ENCODE measurements around the gene PLP2. TPM values are rescaled to one million over a fixed set of nuclear protein-coding genes. Genes with fewer than 3 reads are reported as not detected.

The PLP2 gene
- total RNA-seq, 2 experiments from 2014 or later: 47.5 to 50.4 TPM

GRCh38 chrX:49184294-49185281, 12.9 kb downstream of the PLP2 start:
- peak overlapping the region; percentile 88 for H3K27ac Mint-ChIP-seq
- ATAC-seq (ENCODE audit: low read depth) (peak; percentile 60), DNase-seq (peak; percentile 34)
- H3K9me3 Mint-ChIP-seq: no peaks in the 10 kb centered on the region
- peak overlapping the region; percentile 93 for H3K4me3 Mint-ChIP-seq
- H3K27me3 Mint-ChIP-seq: no peaks in the 10 kb centered on the region
- POLR2A ChIA-PET: interaction anchor here (1.4 to 1.6 kb wide), 2 partner anchors 13 to 18 kb away, joined by 4 to 6 read pairs; no protein-coding TSS in a partner anchor
- H3K4me1 Mint-ChIP-seq: peaks cover 16% of the 10 kb centered on the region
- H3K36me3 Mint-ChIP-seq: peaks cover 12% of the 10 kb centered on the region

GRCh38 chrX:49186125-49187027, 14.7 kb downstream of the PLP2 start, which contains the start of gene PRICKLE3:
Gene PRICKLE3 (minus strand): TSS chrX:49186373. CDS start chrX:49186297, 76 bp downstream.
- peak within 1 kb of the TSS; percentile 93 for H3K4me3 Mint-ChIP-seq
- no peaks in the 10 kb centered on the region for H3K9me3 Mint-ChIP-seq
- peaks cover 20% of the 10 kb centered on the region for H3K4me1 Mint-ChIP-seq
- POLR2A ChIA-PET: interaction anchor here (0.6 to 1.4 kb wide), 2 partner anchors 15 to 156 kb away, joined by 3 to 4 read pairs; no protein-coding TSS in a partner anchor
- peaks cover 6% of the 10 kb centered on the region for H3K36me3 Mint-ChIP-seq
- ATAC-seq (ENCODE audit: low read depth) (peak; percentile 11), DNase-seq (peak; percentile 81)
- H3K27ac Mint-ChIP-seq: peak within 1 kb of the TSS; percentile 88
- no peaks in the 10 kb centered on the region for H3K27me3 Mint-ChIP-seq

GRCh38 chrX:49187028-49187394, 15.3 kb downstream of the PLP2 start:
- peaks cover 21% of the 10 kb centered on the region for H3K4me1 Mint-ChIP-seq
- no peak overlapping the region for H3K27ac Mint-ChIP-seq
- no peaks in the 10 kb centered on the region for H3K27me3 Mint-ChIP-seq
- peak overlapping the region; percentile 93 for H3K4me3 Mint-ChIP-seq
- DNase-seq (no peak), ATAC-seq (ENCODE audit: low read depth) (no peak)
- POLR2A ChIA-PET: no interaction called here
- H3K36me3 Mint-ChIP-seq: peaks cover 6% of the 10 kb centered on the region
- no peaks in the 10 kb centered on the region for H3K9me3 Mint-ChIP-seq

- DNase-seq (no peak), ATAC-seq (ENCODE audit: low read depth) (no peak)
- Mint-ChIP-seq H3K9me3 (no peaks in the 10 kb centered on the region), H3K27me3 (no peaks in the 10 kb centered on the region), H3K27ac (no peak overlapping the region), H3K4me1 (peaks cover 24% of the 10 kb centered on the region), H3K4me3 (no peak overlapping the region), H3K36me3 (peaks cover under 1% of the 10 kb centered on the region)
- POLR2A ChIA-PET: no interaction called here
Observed at GRCh38 chrX:49187526-49187925, 15.8 kb downstream of the PLP2 start.

GRCh38 chrX:49188468-49189076, 16.9 kb downstream of the PLP2 start:
- no peaks in the 10 kb centered on the region for H3K27me3 Mint-ChIP-seq
- peak overlapping the region; percentile 34 for H3K27ac Mint-ChIP-seq
- H3K9me3 Mint-ChIP-seq: no peaks in the 10 kb centered on the region
- H3K4me3 Mint-ChIP-seq: no peak overlapping the region
- no peak for ATAC-seq (ENCODE audit: low read depth)
- no peak for DNase-seq
- POLR2A ChIA-PET: no interaction called here
- peaks cover 32% of the 10 kb centered on the region for H3K4me1 Mint-ChIP-seq
- H3K36me3 Mint-ChIP-seq: no peaks in the 10 kb centered on the region

GRCh38 chrX:49189606-49190005, 17.9 kb downstream of the PLP2 start:
- ATAC-seq (ENCODE audit: low read depth) (no peak), DNase-seq (no peak)
- POLR2A ChIA-PET: interaction anchor here (1.0 kb wide), 1 partner anchor 21 kb away, joined by 3 read pairs; no protein-coding TSS in a partner anchor
- H3K4me3 Mint-ChIP-seq: peak overlapping the region; percentile 95
- H3K27ac Mint-ChIP-seq: peak overlapping the region; percentile 63
- H3K9me3 Mint-ChIP-seq: no peaks in the 10 kb centered on the region
- H3K36me3 Mint-ChIP-seq: no peaks in the 10 kb centered on the region
- no peaks in the 10 kb centered on the region for H3K27me3 Mint-ChIP-seq
- peaks cover 31% of the 10 kb centered on the region for H3K4me1 Mint-ChIP-seq

GRCh38 chrX:49190821-49191573, 19.3 kb downstream of the PLP2 start:
- Mint-ChIP-seq H3K27ac (peak overlapping the region; percentile 96), H3K9me3 (no peaks in the 10 kb centered on the region), H3K27me3 (no peaks in the 10 kb centered on the region), H3K36me3 (no peaks in the 10 kb centered on the region), H3K4me1 (peaks cover 30% of the 10 kb centered on the region), H3K4me3 (peak overlapping the region; percentile 95)
- ATAC-seq (ENCODE audit: low read depth) (peak; percentile 92), DNase-seq (peak; percentile 73)
- POLR2A ChIA-PET: interaction anchor here (0.7 to 1.7 kb wide), 6 partner anchors 20 to 114 kb away, joined by 3 to 15 read pairs (median 4); partner anchors contain the start of gene PLP2

- Mint-ChIP-seq H3K9me3 (no peaks in the 10 kb centered on the region), H3K4me3 (peak overlapping the region; percentile 95), H3K27me3 (no peaks in the 10 kb centered on the region), H3K36me3 (no peaks in the 10 kb centered on the region), H3K27ac (peak overlapping the region; percentile 96), H3K4me1 (peaks cover 30% of the 10 kb centered on the region)
- DNase-seq: no peak
- POLR2A ChIA-PET: interaction anchor here (0.9 to 1.7 kb wide), 5 partner anchors 20 to 78 kb away, joined by 3 to 15 read pairs (median 4); partner anchors contain the start of gene PLP2
- ATAC-seq (ENCODE audit: low read depth): peak; percentile 19
Observed at GRCh38 chrX:49191574-49192011, 19.9 kb downstream of the PLP2 start.

GRCh38 chrX:49192722-49193328, 21.1 kb downstream of the PLP2 start:
- POLR2A ChIA-PET: interaction anchor here (1.0 to 2.0 kb wide), 4 partner anchors 25 to 98 kb away, joined by 3 to 12 read pairs (median 6); partner anchors contain the start of gene PPP1R3F

GRCh38 chrX:49193542-49193964, 21.9 kb downstream of the PLP2 start:
- H3K4me3 Mint-ChIP-seq: peak overlapping the region; percentile 3
- H3K4me1 Mint-ChIP-seq: peaks cover 33% of the 10 kb centered on the region
- H3K27me3 Mint-ChIP-seq: no peaks in the 10 kb centered on the region
- H3K9me3 Mint-ChIP-seq: no peaks in the 10 kb centered on the region
- ATAC-seq (ENCODE audit: low read depth): no peak
- DNase-seq: no peak
- POLR2A ChIA-PET: interaction anchor here (1.0 to 2.0 kb wide), 4 partner anchors 26 to 98 kb away, joined by 3 to 12 read pairs (median 6); partner anchors contain the start of gene PPP1R3F
- no peaks in the 10 kb centered on the region for H3K36me3 Mint-ChIP-seq
- H3K27ac Mint-ChIP-seq: peak overlapping the region; percentile 78

More at GRCh38 chrX:49192722-49193328, 21.1 kb downstream of the PLP2 start:
- Mint-ChIP-seq H3K9me3 (no peaks in the 10 kb centered on the region), H3K4me3 (peak overlapping the region; percentile 60), H3K36me3 (no peaks in the 10 kb centered on the region), H3K27ac (peak overlapping the region; percentile 78), H3K4me1 (peaks cover 30% of the 10 kb centered on the region), H3K27me3 (no peaks in the 10 kb centered on the region)
- ATAC-seq (ENCODE audit: low read depth) (no peak), DNase-seq (no peak)

GRCh38 chrX:49197543-49198087, 25.9 kb downstream of the PLP2 start:
- Mint-ChIP-seq H3K9me3 (no peaks in the 10 kb centered on the region), H3K4me1 (peaks cover 22% of the 10 kb centered on the region)
- DNase-seq: no peak

More at GRCh38 chrX:49197543-49198087, 25.9 kb downstream of the PLP2 start:
- Mint-ChIP-seq H3K27ac (no peak overlapping the region), H3K36me3 (no peaks in the 10 kb centered on the region), H3K4me3 (no peak overlapping the region), H3K27me3 (no peaks in the 10 kb centered on the region)
- no peak for ATAC-seq (ENCODE audit: low read depth)
- POLR2A ChIA-PET: no interaction called here
